IPS DF 19.7 (cell line): ENCODE data around the gene IDH1.
"Not testable (repeated sequence)": the region's sequence is repeated elsewhere in the genome, so short reads cannot be mapped to it uniquely, and the experiment has no call there.

Experiments used
- DNase-seq: peaks from one replicate; pipeline ENCODE4 v3.0.0-alpha.2; 2013; ENCODE audit warnings: low read depth, low spot score

Gene IDH1

DNA sequence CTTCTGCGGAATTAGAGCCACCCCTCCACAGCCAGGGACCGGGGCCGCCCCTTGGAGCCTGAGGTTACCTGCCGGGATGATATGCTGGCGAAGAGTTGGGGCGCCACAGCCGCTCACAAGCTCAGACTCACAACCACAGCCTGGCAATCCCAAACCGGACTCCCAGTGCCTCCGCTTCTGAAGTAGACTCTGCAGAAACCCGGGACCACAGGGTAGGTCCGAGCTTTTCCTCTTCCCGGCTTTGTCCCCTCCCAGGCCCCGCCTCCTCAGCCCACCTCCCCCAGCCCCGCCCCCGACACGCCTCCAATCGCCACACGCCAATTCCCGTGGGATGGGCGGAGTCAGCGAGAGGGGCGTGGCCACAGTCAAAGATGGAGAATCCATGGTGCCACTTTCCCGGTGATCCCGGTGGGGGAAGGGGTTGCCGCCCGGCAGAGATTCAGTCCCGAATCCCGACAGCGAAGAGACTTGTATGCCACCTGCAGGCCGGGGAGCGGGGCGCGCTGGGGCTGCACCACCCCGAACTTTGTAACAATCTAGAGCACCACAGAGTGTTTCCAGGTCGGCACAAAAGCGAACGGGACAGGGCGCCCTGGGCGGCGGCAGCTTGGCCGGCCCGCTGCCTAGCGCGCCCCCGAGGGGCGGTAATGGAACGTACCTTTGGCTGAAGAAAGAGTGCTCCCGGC, at the start of gene IDH1:
Gene IDH1, minus strand, starts transcription at position 201 of the 686 bp plus-strand sequence. CDS start 3,520 bp downstream, outside the sequence.
- DNase-seq: no peak

DNA sequence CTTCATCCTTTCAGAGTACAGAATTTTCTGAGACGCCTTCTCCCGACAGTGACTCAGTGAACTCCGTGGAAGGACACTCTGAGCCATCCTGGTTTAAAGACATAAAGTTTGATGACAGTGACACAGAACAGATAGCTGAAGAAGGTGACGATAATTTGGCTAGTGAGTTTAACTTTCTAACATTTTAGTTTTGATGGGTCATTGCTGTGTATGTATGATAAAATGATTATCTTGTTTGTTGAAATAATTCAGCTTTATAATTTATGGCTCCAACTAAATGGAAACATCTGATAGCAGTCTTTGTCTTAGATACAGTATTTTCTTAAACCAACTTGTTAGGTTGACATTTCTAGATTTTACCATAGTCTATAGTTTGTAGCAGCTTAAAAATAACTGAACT, 49.3 kb upstream of the IDH1 start:
- DNase-seq: no peak

DNA sequence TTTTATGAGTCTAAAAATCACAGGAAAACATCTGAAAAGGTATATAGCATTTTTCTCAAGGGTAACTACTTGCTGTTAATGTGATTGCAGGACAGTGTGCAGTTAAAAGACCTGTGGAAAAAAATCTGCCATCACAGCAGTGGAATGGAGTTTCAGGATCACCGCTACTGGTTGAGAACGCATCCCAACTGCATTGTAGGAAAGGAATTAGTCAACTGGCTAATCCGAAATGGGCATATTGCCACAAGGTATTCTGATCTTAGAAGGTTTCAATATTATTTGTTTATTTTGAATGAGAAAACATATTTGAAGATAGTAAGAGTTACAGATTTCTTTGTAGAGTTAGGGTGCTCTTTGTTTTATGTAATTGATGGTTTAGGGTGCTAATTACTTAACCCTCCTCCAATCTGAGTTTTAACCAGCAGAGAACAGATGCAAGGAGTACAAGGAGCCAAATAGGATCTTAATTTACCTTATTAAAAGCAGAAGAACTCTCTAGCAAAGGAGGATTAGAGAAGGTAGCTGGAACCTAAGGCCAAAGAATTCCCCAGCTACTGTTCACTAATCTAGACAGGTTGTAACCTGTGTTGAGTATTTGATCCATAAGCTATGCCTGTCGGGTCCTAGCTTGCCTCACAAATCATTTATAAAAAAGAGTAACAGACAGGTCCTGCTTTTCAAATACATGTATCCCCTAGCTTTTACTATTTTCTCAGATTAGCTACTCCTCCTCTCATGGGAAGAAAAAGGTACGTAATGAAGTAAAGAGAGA, 46.2 kb upstream of the IDH1 start:
- no peak for DNase-seq

DNA sequence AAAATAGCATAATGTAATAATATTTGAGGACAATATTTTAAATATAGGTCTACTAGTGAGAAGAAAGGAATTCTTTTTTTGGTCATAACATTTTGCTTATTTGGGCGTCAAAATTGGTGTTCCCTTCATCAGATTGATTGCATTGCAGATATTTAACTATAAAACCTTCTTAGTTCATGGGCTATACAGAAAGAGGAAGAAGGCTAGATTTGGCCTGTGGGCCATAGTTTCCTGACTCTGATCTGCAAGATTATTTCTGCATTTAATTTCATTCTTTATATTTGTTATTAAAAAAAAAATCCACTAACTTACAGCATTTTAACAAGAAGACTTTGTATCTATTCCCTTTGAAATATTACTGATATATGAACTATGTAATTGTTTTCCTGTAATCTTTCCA, 43.1 kb upstream of the IDH1 start:
- no peak for DNase-seq

DNA sequence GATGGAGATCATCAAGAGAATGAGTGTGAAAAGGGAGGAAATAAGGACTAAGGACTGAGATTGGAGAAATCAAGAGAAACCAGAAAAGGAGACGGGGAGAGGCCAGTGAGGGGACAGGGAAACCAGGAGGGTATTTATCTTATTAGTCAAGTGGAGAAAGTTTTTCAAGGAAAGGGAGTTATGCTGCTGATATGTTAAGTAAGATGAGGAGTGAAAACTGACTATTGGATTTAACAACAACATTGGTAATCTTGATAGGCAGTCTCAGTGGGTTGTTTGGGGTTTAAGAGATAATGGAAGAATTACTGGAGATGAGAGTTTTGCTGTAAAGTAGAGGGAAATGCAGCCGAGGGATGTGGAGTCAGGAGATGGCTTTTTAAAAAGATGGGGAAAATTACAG, 41.7 kb upstream of the IDH1 start:
- DNase-seq: no peak

DNA sequence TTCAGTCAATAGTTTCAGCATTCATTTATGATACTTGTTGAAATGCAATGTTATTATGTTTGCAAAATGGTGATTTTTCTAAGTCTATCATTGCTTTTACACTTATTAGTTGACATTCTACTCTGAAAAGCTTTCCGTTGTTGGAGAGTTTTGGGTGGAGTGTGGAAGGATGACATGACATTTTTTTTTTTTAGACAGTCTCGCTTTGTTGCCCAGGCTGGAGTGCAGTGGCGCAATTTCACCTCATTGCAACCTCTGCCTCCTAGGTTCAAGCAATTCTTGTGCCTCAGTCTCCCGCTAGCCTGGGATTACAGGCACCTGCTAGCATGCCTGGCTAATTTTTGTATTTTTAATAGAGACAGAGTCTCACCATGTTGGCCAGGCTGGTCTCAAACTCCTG, 41.0 kb upstream of the IDH1 start:
- no peak for DNase-seq

DNA sequence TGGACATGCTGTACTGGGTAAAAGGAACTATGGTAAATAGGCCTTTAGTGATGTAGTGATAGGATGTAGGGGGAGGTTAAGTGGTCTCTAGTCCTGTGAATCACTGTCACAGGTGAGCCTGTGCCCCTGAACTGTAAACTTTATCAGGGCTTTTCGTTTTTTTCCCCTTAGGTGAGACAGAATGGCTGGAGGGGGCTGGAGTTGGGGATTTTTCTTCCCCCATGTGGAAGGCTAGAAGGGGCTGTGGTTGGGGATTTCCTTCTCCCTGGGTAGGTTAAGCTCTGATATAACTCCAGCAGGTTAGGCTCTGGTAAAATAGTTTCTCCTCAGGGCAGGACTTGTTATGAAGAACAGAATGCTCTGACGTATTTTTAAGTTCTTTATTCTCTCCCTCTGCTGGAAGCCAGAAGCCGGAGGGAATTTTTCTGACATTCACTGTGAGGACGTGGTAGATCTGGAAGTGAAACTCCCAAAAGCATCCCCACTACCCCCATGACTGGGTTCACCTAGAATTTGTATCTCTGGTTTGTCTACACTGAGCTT, 39.7 kb upstream of the IDH1 start:
- no peak for DNase-seq

DNA sequence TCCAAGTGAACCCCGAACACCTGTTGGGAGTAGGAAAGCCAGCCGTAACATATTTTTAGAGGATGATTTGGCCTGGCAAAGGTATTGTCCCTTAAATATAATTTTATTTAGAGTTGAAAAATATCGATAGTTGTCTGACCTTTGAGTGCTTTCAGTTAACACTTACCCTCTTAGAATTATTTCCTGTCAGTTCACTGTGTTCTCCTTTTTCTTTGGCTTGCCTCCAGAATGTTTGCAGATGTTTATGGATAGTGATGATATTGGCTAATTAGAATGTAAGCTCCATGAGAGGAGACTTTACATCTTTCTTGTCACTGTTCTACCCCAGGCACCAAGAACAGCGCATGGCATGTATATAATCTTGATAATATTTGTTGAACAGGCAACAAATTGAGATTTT, 31.0 kb upstream of the IDH1 start:
- DNase-seq: no peak

DNA sequence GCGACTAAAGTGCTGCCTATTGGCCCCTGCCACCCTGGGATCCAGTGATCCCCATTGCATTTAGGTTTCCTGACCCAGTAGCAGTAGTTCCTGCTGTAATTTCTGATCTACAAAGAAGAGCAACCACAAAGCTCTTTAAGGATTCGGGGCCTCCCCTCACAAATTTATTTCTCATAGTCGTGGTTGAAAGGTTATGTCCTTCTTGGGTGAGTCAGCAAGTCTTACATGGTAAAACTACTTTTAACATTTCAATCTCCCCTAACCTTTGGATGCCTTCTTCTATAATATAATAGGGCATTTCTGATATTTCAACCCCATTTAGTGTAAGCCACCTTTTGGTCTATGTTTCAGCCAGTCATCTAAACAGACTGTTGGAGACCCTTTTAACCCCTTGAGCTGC, 26.1 kb upstream of the IDH1 start:
- DNase-seq: no peak

DNA sequence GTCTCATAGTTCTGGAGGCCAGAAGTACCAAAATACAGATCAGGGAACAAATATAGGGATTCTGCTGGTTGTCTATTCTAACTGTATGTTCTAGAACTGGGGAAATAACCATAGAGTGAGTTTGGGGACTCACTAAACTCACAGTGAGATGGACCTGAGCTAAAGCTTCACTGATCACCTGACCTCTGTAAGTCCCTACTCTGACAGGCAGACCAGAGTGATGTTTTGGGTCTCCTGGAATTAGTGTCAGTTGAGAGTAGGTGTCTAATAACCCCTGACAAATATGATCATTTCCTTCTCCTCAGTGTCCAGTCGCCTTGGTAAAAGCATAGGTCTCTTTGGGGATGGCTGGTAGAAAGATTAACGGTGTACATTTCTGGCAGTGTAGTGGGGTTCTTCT, 25.4 kb upstream of the IDH1 start:
- DNase-seq: no peak

DNA sequence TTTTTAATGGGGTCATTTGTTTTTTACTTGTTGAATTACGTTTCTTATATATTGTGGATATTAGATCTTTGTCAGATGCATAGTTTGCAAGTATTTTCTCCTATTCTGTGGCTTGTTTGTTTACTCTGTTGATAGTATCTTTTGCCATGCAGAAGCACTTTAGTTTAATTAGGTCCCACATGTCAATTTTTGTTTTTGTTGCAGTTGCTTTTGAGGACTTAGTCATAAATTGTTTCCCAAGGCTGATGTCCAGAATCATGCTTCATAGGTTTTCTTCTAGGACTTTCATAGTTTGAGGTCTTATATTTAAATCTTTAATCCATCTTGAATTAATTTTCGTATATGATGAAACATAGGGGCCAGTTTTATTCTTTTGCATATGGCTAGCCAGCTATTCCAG, 24.4 kb upstream of the IDH1 start:
- DNase-seq: no peak

DNA sequence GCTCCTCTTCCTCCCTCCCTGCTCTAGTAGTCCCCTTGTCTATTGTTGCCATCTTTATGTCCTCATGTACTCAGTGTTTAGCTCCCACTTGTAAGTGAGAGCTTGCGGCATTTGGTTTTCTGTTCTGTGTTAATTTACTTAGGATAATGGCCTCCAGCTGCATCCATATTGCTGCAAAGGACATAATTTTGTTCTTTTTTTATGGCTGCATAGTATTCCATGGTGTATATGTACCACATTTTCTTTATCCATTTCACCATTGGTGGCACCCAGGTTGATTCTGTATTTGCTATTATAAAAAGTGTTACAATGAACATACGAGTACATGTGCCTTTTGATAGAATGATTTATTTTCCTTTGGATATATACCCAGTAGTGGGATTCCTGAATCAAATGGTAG, 23.7 kb upstream of the IDH1 start:
- DNase-seq: no peak

DNA sequence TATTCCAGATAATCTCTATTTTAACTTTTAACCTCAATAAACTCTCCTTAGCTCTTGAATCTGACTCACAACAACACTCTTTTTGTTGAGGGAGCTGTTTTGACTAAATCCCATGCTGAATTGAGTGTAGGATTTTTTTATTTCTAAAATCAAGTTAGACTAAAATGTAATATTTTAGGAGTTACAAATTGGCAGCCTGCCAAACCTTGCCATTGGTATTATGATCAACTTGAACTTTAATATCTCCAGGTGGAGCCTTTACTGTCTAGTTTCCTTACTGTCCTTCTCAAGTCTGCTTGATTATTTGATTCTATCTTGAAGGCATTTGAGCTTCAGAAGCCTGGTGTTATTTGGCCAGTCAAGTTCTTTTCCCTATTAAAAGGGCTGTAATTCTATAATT, 19.9 kb upstream of the IDH1 start:
- no peak for DNase-seq

DNA sequence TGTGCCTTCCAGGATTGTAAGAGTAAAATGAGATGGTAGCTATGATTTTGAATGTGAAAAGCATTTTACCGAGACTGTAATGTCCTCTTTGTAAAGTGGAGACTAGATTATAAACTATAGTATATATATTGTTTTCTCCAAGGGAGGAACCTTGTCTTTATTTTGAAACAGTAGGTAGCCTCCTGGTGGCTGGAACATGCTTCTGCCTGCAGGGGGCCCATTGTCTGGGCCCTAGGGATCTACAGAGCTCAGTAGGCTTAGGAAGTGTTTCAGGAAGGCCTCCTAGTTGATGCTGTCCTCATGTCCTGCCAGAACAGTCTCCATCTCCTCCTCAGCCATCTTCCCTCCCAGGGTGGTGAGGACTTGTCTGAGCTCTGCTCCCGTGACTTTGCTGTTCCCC, 14.2 kb upstream of the IDH1 start:
- no peak for DNase-seq

DNA sequence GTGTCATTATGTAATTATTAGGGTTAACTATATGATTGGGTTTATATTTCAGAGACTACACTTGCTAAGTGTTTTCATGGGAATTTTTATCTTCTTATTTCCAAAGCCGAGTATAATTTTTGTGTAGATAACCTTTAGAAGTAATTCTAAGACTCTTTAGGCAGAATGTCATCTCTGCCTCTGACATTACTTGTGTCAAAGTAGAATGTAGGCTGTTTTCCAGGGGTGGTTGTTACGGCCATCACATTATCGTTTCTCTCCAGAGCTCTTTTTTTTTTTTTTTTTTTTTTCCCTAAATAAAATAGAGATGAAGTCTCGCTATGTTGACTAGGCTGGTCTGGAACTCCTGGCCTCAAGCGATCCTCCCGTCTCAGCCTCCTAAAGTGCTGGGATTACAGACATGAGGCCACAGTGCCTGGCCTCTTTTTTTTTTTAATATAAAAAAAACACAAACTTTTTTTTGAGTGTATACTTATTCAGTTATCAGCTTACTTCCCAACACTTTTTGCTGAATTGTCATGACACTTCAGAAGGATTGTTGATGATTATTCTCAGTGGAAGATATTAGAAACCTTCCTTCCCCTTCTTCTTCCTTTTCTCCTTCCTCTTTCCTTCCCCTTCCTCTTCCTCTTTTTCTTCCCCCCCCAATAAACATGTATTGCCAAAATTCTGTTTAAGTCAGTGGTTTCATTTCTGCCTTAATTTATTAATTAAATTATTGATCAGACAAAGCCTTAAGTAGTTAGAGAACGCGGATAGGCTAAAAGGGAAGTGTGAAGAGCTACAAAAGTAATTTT, 13.5 kb upstream of the IDH1 start:
- DNase-seq: no peak

DNA sequence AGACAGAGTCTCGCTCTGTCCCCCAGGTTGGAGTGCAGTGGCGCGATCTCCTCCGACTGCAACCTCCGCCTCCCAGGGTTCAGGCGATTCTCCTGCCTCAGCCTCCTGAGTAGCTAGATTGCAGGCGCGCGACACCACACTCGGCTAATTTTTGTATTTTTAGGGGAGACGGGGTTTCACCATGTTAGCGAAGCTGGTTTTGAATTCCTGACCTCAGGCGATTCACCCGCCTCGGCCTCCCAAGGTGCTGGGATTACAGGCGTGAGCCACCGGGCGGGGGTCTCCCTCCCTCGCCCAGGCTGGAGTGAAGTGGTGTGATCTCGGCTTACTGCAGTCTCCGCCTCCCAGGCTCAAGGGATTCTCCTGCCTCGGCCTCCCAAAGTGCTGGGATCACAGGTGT, 12.7 kb upstream of the IDH1 start:
- not testable (repeated sequence) for DNase-seq

DNA sequence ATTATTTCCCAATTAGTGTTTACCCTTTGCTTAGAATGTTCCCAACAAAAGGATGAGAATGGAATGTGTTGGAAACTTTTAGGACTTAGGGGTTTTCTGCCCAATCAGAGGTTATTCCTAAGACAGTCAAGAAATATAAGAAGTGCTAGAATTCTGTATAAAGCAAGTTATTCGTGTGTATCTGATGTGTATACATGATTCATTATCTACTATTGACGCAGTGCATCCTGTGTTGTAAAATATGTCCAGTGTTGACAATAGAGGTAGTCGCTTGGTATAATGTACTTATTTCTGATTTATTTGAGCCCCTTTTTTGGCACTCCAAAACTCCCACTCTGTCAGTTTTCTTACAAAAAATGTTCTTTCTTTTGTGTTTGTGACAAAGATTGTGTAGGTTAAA, 12.1 kb upstream of the IDH1 start:
- DNase-seq: no peak

DNA sequence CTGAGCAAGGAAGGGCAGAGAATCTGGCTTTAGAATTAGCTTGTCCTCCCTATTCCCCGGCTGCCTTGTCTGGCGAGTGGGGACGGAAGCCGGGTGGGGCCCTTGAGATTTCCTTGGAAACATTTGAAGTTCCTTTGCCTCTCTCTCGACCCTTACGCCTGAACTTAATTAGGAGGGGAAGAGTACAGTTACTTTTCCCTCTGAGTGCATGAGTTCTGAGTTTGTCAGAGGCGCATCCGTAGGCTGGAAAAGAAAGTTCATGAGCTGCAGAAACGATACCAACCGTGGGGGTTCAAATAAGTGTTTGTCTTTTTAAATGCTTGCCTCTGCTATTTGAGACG, 11.7 kb upstream of the IDH1 start:
- DNase-seq: no peak

DNA sequence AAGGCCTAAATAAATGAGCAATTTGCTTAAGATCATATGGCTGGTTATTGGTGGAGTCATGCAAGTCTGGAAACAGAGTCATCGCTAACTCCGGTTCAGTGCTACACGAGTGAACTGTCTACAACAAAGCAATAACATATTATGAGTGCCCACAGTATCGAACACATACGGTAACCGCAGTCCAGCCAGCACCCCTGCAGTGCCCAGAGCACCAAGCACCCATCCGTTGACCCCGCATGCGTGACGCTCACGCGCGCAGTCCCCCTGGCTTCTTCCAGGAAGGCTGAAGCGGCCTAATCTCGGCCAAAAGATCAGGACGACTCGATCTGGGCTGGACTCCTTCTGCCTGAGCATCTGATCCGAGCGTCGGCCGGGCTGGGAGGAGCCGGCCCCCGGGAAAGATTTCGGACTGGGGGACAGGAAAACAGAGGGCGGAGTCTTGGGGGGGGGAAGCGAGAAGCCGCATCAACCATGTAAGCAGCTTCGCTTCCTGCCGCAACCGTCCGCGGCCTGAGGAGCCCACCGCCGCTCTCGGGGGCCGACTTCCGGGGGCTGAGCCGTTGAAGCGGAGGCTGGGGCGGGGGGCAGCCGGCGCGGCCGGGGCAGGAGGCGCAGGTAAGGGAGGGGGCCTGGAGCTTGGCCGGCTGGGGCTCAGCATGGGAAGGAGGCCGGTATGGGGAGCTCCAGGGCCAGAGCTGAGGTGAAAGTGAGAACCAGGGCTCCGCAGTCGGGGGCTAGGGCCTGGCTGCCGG, 11.1 kb upstream of the IDH1 start, which contains the start of gene PIKFYVE:
Gene PIKFYVE, plus strand, starts transcription at position 455 of the 752 bp plus-strand sequence. CDS start 5,265 bp downstream, outside the sequence.
- peak; percentile 94 for DNase-seq

DNA sequence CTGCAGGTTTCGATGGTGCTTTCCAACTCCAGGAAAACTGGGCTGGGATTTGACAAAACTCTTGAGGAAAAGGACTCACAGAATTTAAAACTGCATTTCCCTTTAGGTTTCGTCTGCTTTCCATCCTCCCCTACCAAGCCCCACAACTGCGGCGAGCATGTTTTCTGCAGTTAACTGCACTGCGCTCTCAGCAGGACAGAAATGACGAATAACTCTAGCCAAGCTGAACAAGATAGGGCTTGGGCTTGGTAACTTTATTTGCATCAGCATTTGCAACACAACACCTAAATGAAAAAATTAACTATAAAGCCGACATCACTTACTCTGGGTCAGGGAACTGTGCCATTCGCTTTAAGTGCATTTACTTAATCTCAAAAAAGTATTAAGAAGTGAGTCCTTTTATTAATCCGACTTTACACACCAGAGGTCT, 10.5 kb upstream of the IDH1 start:
- DNase-seq: no peak
